HG03521 (cell line): Measurements from ENCODE around the gene RAPH1.
"Not testable (repeated sequence)": the region's sequence is repeated elsewhere in the genome, so short reads cannot be mapped to it uniquely, and the experiment has no call there.

Experiments
- ATAC-seq: cut with Tn5 transposase; IDR thresholded peaks from one replicate; pipeline ENCODE4 v1.9.1; 2021; ENCODE audit warnings: mild to moderate bottlenecking, moderate library complexity; ENCODE audit not compliant: unreplicated experiment

RAPH1 gene

DNA sequence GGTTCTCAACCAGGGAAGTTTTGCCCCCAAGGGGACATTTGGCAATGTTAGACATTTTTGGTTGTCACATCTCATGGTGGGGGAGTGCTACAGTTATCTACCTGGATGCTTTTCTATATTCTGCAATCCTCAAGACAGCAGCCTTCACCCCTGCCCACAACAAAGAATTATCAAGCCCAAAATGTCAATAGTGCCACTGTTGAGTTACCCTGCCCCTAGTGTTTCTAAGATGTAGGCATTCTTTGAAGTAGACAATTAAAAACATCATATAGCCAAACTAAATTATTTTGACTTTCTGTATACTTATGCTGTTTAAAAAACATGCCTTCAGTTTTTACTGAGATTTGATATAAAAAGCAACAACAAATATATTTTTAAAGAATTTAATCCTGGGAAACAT is 158.9 kb downstream of the RAPH1 start:
- ATAC-seq, result no peak

GRCh38 chr2:203372706-203373105 is 162.4 kb downstream of the RAPH1 start:
- ATAC-seq, result not testable (repeated sequence)

GRCh38 chr2:203366639-203367466 is 168.2 kb downstream of the RAPH1 start:
- no peak for ATAC-seq

- ATAC-seq, result no peak
Measured at GRCh38 chr2:203361922-203362321, 173.2 kb downstream of the RAPH1 start.

DNA sequence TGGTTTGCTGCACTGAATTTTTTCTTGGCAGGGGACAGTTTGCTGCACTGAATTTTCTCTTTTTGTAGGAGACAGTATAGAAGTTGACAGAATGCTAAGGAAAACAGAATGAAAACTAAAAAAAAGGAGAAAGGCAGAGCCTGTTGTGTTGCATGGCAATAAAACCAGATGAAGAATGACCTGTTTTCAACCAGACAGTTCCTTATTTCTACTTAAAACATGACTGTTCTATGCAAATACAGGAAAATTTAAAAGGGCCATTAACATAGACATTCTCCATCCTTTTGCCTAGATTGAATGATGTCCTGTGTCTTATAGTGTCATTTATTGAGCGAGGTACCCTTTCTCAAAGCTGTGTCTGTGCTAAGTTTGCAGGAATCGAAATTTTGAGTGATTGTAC is 173.6 kb downstream of the RAPH1 start:
- no peak for ATAC-seq

DNA sequence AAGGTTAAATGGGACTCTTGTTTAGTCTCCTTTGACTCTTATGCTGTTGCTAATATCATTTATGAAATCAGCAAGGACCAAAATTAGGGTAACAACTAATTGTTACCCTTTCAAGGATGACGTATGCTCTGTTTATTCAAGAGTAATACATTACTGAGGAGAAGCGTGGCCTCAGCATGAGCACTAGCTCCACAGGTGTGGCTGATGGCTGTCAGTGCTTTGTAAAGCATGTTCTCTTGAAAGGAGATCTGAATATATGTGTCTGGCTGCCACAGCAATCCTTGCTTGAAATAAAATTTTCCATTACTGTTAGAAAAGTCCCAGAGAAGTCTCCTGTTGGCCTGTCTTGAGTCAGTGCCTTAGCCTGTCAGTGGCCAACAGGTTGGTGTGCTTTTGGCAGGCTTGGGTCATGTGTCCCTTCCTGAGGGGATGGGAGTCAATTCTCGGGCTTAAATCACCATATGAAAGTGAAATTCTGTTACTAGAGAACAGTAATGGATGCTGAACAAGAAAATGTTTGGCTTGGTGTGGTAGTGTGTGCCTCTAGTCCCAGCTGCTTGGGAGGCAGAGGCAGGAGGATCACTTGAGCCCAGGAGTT is 174.2 kb downstream of the RAPH1 start:
- no peak for ATAC-seq

GRCh38 chr2:203359450-203359849 is 175.7 kb downstream of the RAPH1 start:
- ATAC-seq, result no peak

DNA sequence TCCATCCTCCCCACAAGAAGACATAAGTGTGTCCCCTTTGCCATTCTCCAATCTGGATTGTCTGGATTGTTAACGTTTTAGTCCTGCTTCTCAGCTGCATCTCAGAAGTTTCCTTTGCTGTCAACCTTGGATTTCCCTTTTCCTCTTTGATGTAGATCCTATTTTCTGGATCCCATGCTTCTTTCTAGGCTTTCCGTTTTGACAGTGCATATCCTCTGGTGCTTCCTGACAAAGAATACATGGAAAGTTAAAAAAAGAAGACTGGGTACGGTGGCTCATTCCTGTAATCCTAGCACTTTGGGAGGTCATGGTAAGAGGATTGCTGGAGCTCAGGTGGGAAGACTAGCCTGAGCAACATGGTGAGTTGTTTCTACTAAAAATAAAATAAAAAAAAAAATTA is 180.1 kb downstream of the RAPH1 start:
- no peak for ATAC-seq

DNA sequence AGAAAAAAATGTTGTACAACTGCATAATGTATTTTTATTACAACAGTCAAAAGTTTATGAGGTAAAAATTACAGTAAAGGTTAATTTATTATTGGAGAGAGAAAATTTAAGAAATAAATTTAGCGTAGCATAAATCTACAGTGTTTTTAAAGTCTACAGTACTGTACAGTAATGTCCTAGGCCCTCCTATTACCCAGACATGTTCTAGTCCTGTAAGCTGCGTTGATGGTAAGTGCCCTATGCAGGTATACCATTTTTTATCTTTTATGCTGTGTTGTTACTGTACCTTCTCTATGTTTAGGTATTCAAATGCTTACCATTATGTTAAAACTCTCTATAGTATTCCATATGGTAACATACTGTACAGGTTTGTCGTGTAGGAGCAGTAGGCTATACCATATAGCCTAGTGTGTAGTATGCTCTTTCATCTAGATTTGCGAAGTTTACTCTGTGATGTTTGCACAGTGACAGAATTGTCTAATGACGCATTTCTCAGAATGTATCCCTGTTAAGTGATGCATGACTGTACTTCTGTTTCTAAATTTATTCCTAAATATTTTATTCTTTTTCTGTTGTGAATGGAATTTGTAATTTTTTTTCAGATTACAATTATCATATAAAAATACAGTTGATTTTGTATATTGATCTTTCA is 182.4 kb downstream of the RAPH1 start:
- ATAC-seq, result no peak

- ATAC-seq, result no peak
Measured at GRCh38 chr2:203347375-203347774, 187.7 kb downstream of the RAPH1 start.

DNA sequence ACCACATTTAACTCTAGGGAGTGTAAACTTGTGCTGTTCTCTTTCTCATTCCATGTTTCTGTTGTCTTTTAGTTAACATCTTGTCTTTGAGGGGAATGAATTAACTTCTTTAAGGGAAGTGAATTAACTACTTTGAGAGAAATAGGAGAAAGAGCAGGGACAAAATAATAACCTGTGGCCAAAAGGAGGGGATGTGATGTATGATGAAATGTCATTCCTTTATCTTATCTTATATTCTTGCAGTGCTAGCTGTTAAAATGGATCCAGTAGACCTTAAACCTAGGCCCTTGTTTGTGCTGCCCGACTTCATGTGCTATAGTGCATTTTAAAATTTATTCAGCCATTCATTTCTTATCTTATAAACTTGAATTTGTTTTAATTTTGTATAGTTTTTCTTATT is 188.5 kb downstream of the RAPH1 start:
- no peak for ATAC-seq

DNA sequence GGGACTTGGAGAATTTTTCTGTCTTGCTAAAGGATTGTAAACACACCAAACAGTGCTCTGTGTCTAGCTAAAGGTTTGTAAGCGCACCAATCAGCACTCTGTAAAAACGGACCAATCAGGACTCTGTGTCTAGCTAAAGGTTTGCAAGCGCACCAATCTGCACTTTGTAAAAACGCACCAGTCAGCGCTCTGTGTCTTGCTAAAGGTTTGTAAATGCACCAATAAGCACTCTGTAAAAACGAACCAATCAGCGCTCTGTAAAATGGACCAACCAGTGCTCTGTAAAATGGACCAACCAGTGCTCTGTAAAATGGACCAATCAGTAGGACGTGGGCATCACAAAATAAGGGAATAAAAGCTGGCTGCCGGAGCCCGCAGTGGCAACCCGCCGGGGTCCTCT is 190.4 kb downstream of the RAPH1 start:
- ATAC-seq, result no peak
